Activated CD4-positive, alpha-beta T cell treated with anti-CD3 and anti-CD28 coated beads, Interleukin-2, amount 10 ng/mL, durations not matched to agents 7 days and 5 days (primary cell): ENCODE results near the gene MORN5. TPM values are rescaled to one million over a fixed set of nuclear protein-coding genes. Genes with fewer than 3 reads are reported as not detected.

ENCODE experiments used
- CTCF ChIA-PET: fragments of 350-600 bp; sonication (Branson Sonifier 250); formaldehyde crosslinking; loops from one replicate; lab custom pipeline; 2021; ENCODE audit warnings: antibody characterized with exemption; lab: Charles Lee
- POLR2A ChIA-PET: fragments of 350-600 bp; sonication (Branson Sonifier 250); formaldehyde crosslinking; loops from one replicate; lab custom pipeline; 2021; ENCODE audit warnings: antibody characterized with exemption; lab: Charles Lee
- DNase-seq: peaks from one replicate; pipeline ENCODE4 v3.0.0-alpha.2; 2020
- H3K27ac Mint-ChIP-seq: one replicate; pipeline ENCODE4 v1.8.0; 2021; ENCODE audit warnings: mild to moderate bottlenecking, moderate library complexity, mixed read lengths
- H3K27me3 Mint-ChIP-seq: one replicate; pipeline ENCODE4 v1.8.0; 2021; ENCODE audit warnings: mixed read lengths
- H3K36me3 Mint-ChIP-seq: one replicate; pipeline ENCODE4 v1.8.0; 2021; ENCODE audit warnings: low read depth, mixed read lengths
- H3K4me1 Mint-ChIP-seq: one replicate; pipeline ENCODE4 v1.8.0; 2021; ENCODE audit warnings: mixed read lengths
- H3K4me3 Mint-ChIP-seq: one replicate; pipeline ENCODE4 v1.8.0; 2021; ENCODE audit warnings: mild to moderate bottlenecking, moderate library complexity, mixed read lengths
- H3K9me3 Mint-ChIP-seq: one replicate; pipeline ENCODE4 v1.8.0; 2021; ENCODE audit warnings: mixed read lengths
- total RNA-seq, 2 experiments: library from RNA; stranded (reverse); gene quantifications; one replicate each; pipeline ENCODE4 v1.2.3, GENCODE V29; 2021

Gene MORN5
- total RNA-seq, 2 experiments from 2014 or later = not detected

GRCh38 chr9:122226142-122226757 is 66.5 kb downstream of the MORN5 start:
- peaks cover 40% of the 10 kb centered on the region for H3K27me3 Mint-ChIP-seq
- H3K9me3 Mint-ChIP-seq = no peaks in the 10 kb centered on the region
- POLR2A ChIA-PET = no interaction called here
- CTCF ChIA-PET = interaction anchor here (1.1 kb wide), 1 partner anchor 12 kb away, joined by 3 read pairs; no protein-coding TSS in a partner anchor
- DNase-seq = no peak
- no peaks in the 10 kb centered on the region for H3K4me1 Mint-ChIP-seq
- no peaks in the 10 kb centered on the region for H3K36me3 Mint-ChIP-seq
- H3K27ac Mint-ChIP-seq = no peak overlapping the region
- no peak overlapping the region for H3K4me3 Mint-ChIP-seq

- POLR2A ChIA-PET = no interaction called here
- H3K27me3 Mint-ChIP-seq = peaks cover 38% of the 10 kb centered on the region
- no peak overlapping the region for H3K4me3 Mint-ChIP-seq
- H3K4me1 Mint-ChIP-seq = no peaks in the 10 kb centered on the region
- CTCF ChIA-PET = no interaction called here
- no peaks in the 10 kb centered on the region for H3K9me3 Mint-ChIP-seq
- DNase-seq = no peak
- H3K36me3 Mint-ChIP-seq = no peaks in the 10 kb centered on the region
- H3K27ac Mint-ChIP-seq = no peak overlapping the region
Observed at GRCh38 chr9:122226758-122227574, 67.3 kb downstream of the MORN5 start.

GRCh38 chr9:122227575-122227900 is 67.8 kb downstream of the MORN5 start:
- Mint-ChIP-seq H3K27ac (no peak overlapping the region), H3K4me1 (no peaks in the 10 kb centered on the region), H3K27me3 (peaks cover 32% of the 10 kb centered on the region), H3K36me3 (no peaks in the 10 kb centered on the region), H3K9me3 (no peaks in the 10 kb centered on the region), H3K4me3 (no peak overlapping the region)
- no peak for DNase-seq
- POLR2A ChIA-PET = no interaction called here
- CTCF ChIA-PET = no interaction called here

DNA sequence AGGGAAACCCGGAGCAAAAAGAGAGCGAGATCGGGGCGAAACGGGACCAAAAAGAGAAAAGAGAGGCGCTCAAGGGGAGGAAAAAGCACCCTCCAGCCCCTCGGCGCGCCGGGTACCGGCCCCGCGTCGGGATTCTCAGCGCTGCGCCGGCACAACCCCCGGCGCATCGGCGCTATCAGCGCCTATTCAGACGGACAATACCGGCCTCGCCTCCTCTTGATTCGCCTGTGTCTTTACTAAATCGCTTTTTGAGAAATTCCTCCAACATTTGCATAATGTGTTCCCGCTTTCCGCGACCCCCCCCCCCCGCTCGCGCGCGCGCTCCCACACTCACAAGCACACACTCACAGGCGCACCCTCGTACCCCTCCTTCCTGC is 68.5 kb downstream of the MORN5 start:
- H3K4me3 Mint-ChIP-seq = no peak overlapping the region
- ChIA-PET CTCF (no interaction called here), POLR2A (no interaction called here)
- no peaks in the 10 kb centered on the region for H3K9me3 Mint-ChIP-seq
- no peak overlapping the region for H3K27ac Mint-ChIP-seq
- DNase-seq = no peak
- no peaks in the 10 kb centered on the region for H3K4me1 Mint-ChIP-seq
- no peaks in the 10 kb centered on the region for H3K36me3 Mint-ChIP-seq
- H3K27me3 Mint-ChIP-seq = peaks cover 29% of the 10 kb centered on the region

- ChIA-PET POLR2A (no interaction called here), CTCF (no interaction called here)
- H3K27me3 Mint-ChIP-seq = peaks cover 25% of the 10 kb centered on the region
- H3K9me3 Mint-ChIP-seq = no peaks in the 10 kb centered on the region
- no peak for DNase-seq
- no peak within 1 kb of the TSS for H3K27ac Mint-ChIP-seq
- H3K4me3 Mint-ChIP-seq = no peak within 1 kb of the TSS
- no peaks in the 10 kb centered on the region for H3K36me3 Mint-ChIP-seq
- H3K4me1 Mint-ChIP-seq = no peaks in the 10 kb centered on the region
Observed at GRCh38 chr9:122228568-122229484, 69.1 kb downstream of the MORN5 start, which contains the start of gene LHX6. LHX6 (minus strand) TSS chr9:122228957; CDS start chr9:122228740, 217 bp downstream.

GRCh38 chr9:122229485-122229837 is 69.8 kb downstream of the MORN5 start:
- H3K27ac Mint-ChIP-seq = no peak overlapping the region
- POLR2A ChIA-PET = no interaction called here

GRCh38 chr9:122232796-122233306 is 73.1 kb downstream of the MORN5 start:
- POLR2A ChIA-PET = no interaction called here

More at GRCh38 chr9:122229485-122229837, 69.8 kb downstream of the MORN5 start:
- no peaks in the 10 kb centered on the region for H3K9me3 Mint-ChIP-seq
- no peaks in the 10 kb centered on the region for H3K36me3 Mint-ChIP-seq
- DNase-seq = no peak
- H3K4me1 Mint-ChIP-seq = no peaks in the 10 kb centered on the region
- CTCF ChIA-PET = no interaction called here
- H3K4me3 Mint-ChIP-seq = no peak overlapping the region
- peaks cover 24% of the 10 kb centered on the region for H3K27me3 Mint-ChIP-seq

GRCh38 chr9:122234022-122234748 is 74.5 kb downstream of the MORN5 start:
- H3K27me3 Mint-ChIP-seq = peaks cover 9% of the 10 kb centered on the region
- H3K4me3 Mint-ChIP-seq = no peak overlapping the region
- no peaks in the 10 kb centered on the region for H3K9me3 Mint-ChIP-seq
- no peak overlapping the region for H3K27ac Mint-ChIP-seq
- peaks cover 2% of the 10 kb centered on the region for H3K36me3 Mint-ChIP-seq
- no peaks in the 10 kb centered on the region for H3K4me1 Mint-ChIP-seq
- CTCF ChIA-PET = interaction anchor here (1.1 kb wide), 1 partner anchor 120 kb away, joined by 3 read pairs; no protein-coding TSS in a partner anchor
- POLR2A ChIA-PET = no interaction called here
- DNase-seq = no peak

More at GRCh38 chr9:122232796-122233306, 73.1 kb downstream of the MORN5 start:
- H3K4me3 Mint-ChIP-seq = no peak overlapping the region
- no peak overlapping the region for H3K27ac Mint-ChIP-seq
- H3K4me1 Mint-ChIP-seq = no peaks in the 10 kb centered on the region
- H3K27me3 Mint-ChIP-seq = peaks cover 11% of the 10 kb centered on the region
- no peaks in the 10 kb centered on the region for H3K9me3 Mint-ChIP-seq
- CTCF ChIA-PET = interaction anchor here (0.5 kb wide), 1 partner anchor 858 kb away, joined by 3 read pairs; no protein-coding TSS in a partner anchor
- DNase-seq = no peak
- H3K36me3 Mint-ChIP-seq = no peaks in the 10 kb centered on the region

- Mint-ChIP-seq H3K4me3 (no peak overlapping the region), H3K27ac (no peak overlapping the region), H3K27me3 (peaks cover 7% of the 10 kb centered on the region), H3K36me3 (peaks cover 13% of the 10 kb centered on the region), H3K9me3 (no peaks in the 10 kb centered on the region), H3K4me1 (no peaks in the 10 kb centered on the region)
- ChIA-PET POLR2A (no interaction called here), CTCF (no interaction called here)
- no peak for DNase-seq
Observed at GRCh38 chr9:122236681-122237080, 77.0 kb downstream of the MORN5 start.

- ChIA-PET POLR2A (no interaction called here), CTCF (no interaction called here)
Observed at GRCh38 chr9:122239722-122240121, 80.0 kb downstream of the MORN5 start.

DNA sequence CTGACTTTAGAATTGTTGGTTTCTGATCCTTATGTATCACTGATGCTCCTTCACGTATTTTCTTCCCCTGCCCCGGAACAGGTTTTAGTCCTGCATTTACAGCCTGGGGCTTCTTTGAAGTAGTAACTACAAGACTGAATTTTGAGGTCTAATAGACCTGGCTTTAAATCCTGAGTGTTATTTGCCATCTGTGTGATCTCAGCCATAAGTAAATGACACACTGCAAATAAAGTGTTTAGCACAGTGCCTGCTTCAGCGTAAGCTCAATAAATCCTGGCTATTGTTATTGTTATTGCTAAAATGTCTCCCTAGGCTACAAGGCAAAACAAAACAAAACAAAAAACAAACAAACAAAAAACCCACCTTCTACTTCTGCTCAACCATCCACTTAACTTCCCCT is 84.6 kb downstream of the MORN5 start:
- Mint-ChIP-seq H3K9me3 (no peaks in the 10 kb centered on the region), H3K27me3 (no peaks in the 10 kb centered on the region), H3K27ac (no peak overlapping the region), H3K36me3 (peaks cover 40% of the 10 kb centered on the region), H3K4me3 (no peak overlapping the region), H3K4me1 (no peaks in the 10 kb centered on the region)
- DNase-seq = no peak
- ChIA-PET POLR2A (no interaction called here), CTCF (no interaction called here)

More at GRCh38 chr9:122239722-122240121, 80.0 kb downstream of the MORN5 start:
- no peak for DNase-seq
- Mint-ChIP-seq H3K27ac (no peak overlapping the region), H3K4me1 (no peaks in the 10 kb centered on the region), H3K9me3 (no peaks in the 10 kb centered on the region), H3K36me3 (peaks cover 27% of the 10 kb centered on the region), H3K4me3 (no peak overlapping the region), H3K27me3 (no peaks in the 10 kb centered on the region)

DNA sequence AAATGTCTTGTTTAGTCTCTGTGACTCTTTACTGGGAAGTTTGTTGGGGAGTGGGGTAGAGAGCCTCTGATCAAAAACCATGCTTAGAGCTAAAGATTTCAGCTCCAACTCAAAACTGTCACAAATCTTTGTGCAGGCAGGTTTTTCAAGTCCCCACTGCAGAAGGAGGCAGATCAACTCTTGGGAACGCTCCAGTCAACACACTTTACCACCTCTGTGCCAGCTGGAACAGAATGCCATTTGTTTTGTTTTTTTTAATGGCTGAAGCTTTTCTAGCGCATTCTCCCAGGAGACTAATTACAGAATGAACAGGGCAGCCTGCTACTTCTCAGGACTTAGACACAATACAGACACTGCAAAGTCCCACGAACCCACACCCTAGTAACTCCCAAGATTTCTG is 87.0 kb downstream of the MORN5 start:
- Mint-ChIP-seq H3K4me3 (no peak overlapping the region), H3K4me1 (no peaks in the 10 kb centered on the region), H3K27ac (no peak overlapping the region), H3K9me3 (no peaks in the 10 kb centered on the region), H3K27me3 (no peaks in the 10 kb centered on the region), H3K36me3 (peaks cover 41% of the 10 kb centered on the region)
- ChIA-PET CTCF (no interaction called here), POLR2A (interaction anchor here (0.6 kb wide), 1 partner anchor 16 kb away, joined by 5 read pairs; no protein-coding TSS in a partner anchor)
- no peak for DNase-seq
